Measurements from ENCODE around the gene CRYM. TPM values are rescaled to one million over a fixed set of nuclear protein-coding genes. Genes with fewer than 3 reads are reported as not detected.
A peak's percentile ranks its signal among the peaks of the same experiment; 100 is the strongest.

Gene CRYM
- total RNA-seq, 1 donor from 2014 or later: 4.2 TPM

DNA sequence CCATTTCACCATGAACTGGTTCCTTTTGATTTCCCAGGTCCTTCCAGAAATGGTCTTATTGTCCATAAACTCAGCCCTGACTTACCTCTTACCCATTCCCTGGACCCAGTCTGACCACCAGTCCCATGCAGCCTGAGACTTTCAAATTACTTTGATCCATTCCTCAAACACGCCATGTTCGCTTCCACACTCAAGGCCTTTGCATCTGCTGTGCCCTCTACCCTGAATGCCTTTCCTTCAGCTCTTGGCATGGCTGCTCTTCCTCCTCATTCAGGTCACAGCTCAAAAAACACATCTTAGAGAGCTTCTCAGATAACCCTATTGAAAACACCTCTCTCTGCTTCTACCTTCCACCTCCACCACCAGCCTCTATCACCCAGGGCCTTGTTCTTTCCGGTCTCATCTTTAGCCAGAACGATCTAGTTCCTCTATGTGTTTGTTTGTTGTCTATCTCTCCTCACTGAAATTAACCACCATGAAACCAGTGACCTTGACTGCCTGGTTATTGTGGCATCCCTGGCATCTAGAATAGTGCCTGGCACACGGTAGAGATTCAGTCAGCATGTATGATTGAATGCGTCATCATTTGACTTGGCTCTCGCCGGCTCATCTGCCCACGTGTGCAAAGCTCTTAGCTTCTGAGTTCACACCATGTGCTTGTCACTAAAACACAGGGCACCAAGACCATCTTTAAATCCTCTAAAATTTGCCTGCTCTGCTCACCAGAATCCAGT lies 12.8 kb downstream of the CRYM start:
- peaks cover 41% of the 10 kb centered on the region for H3K4me1 Mint-ChIP-seq
- no peak overlapping the region for H3K27ac Mint-ChIP-seq
- no peaks in the 10 kb centered on the region for H3K9me3 Mint-ChIP-seq
- TF ChIP-seq, protein P1, sequence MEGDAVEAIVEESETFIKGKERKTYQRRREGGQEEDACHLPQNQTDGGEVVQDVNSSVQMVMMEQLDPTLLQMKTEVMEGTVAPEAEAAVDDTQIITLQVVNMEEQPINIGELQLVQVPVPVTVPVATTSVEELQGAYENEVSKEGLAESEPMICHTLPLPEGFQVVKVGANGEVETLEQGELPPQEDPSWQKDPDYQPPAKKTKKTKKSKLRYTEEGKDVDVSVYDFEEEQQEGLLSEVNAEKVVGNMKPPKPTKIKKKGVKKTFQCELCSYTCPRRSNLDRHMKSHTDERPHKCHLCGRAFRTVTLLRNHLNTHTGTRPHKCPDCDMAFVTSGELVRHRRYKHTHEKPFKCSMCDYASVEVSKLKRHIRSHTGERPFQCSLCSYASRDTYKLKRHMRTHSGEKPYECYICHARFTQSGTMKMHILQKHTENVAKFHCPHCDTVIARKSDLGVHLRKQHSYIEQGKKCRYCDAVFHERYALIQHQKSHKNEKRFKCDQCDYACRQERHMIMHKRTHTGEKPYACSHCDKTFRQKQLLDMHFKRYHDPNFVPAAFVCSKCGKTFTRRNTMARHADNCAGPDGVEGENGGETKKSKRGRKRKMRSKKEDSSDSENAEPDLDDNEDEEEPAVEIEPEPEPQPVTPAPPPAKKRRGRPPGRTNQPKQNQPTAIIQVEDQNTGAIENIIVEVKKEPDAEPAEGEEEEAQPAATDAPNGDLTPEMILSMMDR (IDR thresholded peaks at IDR 0.05): no peak
- H3K27me3 Mint-ChIP-seq: peaks cover 7% of the 10 kb centered on the region
- no peaks in the 10 kb centered on the region for H3K36me3 Mint-ChIP-seq (ENCODE audit: low read depth)
- no peak overlapping the region for H3K4me3 Mint-ChIP-seq
- ChIA-PET CTCF (interaction anchor here (0.6 to 1.7 kb wide), 4 partner anchors 11 to 104 kb away, joined by 3 to 8 read pairs (median 3); no protein-coding TSS in a partner anchor), POLR2A (interaction anchor here (0.7 kb wide), 1 partner anchor 11 kb away, joined by 4 read pairs; no protein-coding TSS in a partner anchor)
- DNase-seq: no peak
- ATAC-seq (ENCODE audit: low read depth): no peak
- intact Hi-C loops (cut with micrococcal nuclease): loop anchor here (2.0 kb wide), 1 partner anchor 14 kb away; the partner anchor contains the start of gene CRYM

DNA sequence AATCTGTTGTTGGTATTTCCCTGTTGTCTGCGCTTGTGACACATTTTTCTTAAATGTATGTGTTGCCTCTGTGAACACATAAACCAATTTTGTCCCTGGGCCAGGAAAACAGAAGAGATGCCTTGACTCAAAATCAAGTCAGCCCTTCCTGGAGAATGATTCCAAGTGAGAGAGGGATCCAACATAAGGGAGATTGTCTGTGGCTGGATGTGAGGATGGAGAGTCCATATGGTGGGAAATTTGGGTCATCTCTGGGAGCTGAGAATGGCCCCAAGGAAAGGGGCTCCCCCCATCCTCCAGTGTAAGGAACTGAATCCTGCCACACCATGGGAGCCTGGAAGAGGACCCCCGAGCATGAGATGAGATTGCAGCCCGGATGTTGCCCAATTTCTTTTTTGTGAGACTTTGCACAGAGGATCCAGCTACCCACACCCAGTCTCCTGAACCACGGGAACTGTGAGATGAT lies 13.5 kb downstream of the CRYM start:
- CTCF ChIA-PET: interaction anchor here (0.6 to 1.7 kb wide), 2 partner anchors 11 to 39 kb away, joined by 3 to 8 read pairs; no protein-coding TSS in a partner anchor
- POLR2A ChIA-PET: interaction anchor here (0.7 to 1.6 kb wide), 2 partner anchors 12 to 13 kb away, joined by 3 to 4 read pairs; partner anchors contain the start of gene CRYM
- no peak for DNase-seq
- Mint-ChIP-seq H3K4me3 (no peak overlapping the region), H3K4me1 (peaks cover 41% of the 10 kb centered on the region), H3K36me3 (ENCODE audit: low read depth) (no peaks in the 10 kb centered on the region), H3K27me3 (peaks cover 9% of the 10 kb centered on the region), H3K27ac (no peak overlapping the region), H3K9me3 (no peaks in the 10 kb centered on the region)
- ATAC-seq (ENCODE audit: low read depth): no peak
- TF ChIP-seq, protein P1 (IDR thresholded peaks at IDR 0.05): no peak
- intact Hi-C loops (cut with micrococcal nuclease): loop anchor here (2.0 to 5.0 kb wide), 2 partner anchors 14 to 42 kb away; partner anchors contain the start of gene CRYM

DNA sequence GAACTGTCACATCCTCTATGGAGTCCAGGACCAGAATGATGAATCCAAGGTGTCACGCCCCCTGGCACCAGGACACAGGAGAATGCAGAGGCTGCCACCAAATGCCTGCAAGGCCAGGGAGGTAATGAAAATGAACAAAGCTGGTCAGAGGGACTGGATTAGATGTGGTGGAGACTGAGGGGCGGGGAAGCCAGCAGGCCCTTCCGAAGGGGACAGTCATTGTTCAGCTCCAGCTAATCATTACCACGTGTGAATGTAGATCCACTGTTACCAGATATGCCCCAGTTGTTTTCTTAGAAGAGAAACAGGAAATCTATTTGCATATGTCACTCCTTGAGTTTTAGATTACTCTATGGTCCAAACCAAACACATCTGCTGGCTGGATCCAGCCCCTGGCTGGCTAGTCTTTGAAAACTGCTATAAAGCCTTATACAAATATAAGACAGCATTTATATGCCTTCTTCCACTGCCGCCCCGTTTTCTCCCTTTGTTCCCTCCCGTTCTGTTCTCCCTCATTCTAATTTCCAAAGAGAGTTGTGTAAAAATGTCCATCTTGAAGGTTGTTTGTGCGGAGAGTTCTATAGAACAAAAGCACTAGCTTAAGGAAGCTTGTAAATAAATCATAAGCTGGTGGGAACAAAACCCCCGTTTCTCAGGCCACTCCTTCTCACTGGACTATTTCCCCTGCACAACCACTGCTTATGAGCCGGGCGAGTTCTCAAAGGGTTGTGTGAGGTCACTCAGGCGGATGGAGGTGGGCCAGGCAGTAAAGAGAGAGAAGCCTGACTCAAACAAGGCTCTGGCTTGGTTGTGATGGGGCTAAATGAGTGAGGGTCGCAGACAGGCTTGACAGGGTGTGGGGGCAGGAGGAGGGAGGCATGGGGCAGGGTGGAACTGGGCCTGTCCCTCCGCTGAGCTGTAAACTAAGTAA lies 14.2 kb downstream of the CRYM start:
- intact Hi-C loops (cut with micrococcal nuclease): loop anchor here (1.0 to 5.0 kb wide), 3 partner anchors 10 to 42 kb away; partner anchors contain the start of gene CRYM
- Mint-ChIP-seq H3K9me3 (no peaks in the 10 kb centered on the region), H3K4me1 (peaks cover 41% of the 10 kb centered on the region), H3K36me3 (ENCODE audit: low read depth) (no peaks in the 10 kb centered on the region), H3K4me3 (peak overlapping the region; percentile 47), H3K27me3 (peaks cover 9% of the 10 kb centered on the region), H3K27ac (peak overlapping the region; percentile 72)
- POLR2A ChIA-PET: interaction anchor here (0.7 to 1.6 kb wide), 2 partner anchors 12 to 14 kb away, joined by 3 to 4 read pairs; partner anchors contain the start of gene CRYM
- ATAC-seq (ENCODE audit: low read depth) (peak; percentile 82), DNase-seq (no peak)
- CTCF ChIA-PET: interaction anchor here (1.7 kb wide), 1 partner anchor 12 kb away, joined by 8 read pairs; no protein-coding TSS in a partner anchor
- TF ChIP-seq, protein P1 (IDR thresholded peaks at IDR 0.05): no peak

DNA sequence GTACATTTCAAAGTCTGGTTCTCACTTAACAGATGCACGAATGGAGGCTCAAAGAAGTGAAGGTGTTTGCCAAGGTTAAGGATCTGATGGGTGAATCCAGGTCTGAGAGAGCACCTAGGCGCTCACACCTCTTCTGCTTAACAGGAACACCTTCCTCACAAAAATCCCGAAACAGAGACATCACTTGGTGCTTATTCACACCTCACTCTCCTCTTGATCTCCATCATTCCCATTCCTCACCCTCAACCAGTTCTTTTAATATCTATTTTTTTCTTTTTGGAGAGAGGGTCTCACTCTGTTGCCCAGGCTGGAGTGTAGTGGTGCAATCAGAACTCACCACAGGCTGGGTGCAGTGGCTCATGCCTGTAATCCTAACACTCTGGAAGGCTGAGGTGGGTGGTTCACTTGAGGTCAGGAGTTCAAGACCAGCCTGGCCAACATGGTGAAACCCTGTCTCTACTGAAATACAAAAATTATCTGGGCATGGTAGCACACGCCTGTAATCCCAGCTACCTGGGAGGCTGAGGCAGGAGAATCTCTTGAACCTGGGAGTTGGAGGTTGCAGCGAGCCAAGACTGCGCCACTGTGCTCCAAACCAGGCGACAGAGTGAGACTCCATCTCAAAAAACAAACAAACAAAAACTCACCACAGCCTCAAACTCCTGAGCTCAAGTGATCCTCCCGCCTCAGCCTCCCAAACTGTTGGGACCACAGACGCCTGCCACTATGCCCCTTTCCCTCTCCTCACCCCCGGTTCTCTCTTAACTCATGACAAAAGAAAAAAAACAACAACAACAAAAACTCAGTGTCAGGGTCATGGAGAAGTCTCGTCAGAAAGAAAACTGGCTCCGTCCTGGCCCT lies 15.1 kb downstream of the CRYM start:
- intact Hi-C loops (cut with micrococcal nuclease): loop anchor here (1.0 to 5.0 kb wide), 2 partner anchors 11 to 41 kb away; no protein-coding TSS in a partner anchor

More for the DNA sequence above, 15.1 kb downstream of the CRYM start:
- CTCF ChIA-PET: no interaction called here
- H3K27ac Mint-ChIP-seq: peak overlapping the region; percentile 72
- no peaks in the 10 kb centered on the region for H3K36me3 Mint-ChIP-seq (ENCODE audit: low read depth)
- DNase-seq: no peak
- POLR2A ChIA-PET: interaction anchor here (1.6 kb wide), 1 partner anchor 15 kb away, joined by 3 read pairs; the partner anchor contains the start of gene CRYM
- H3K9me3 Mint-ChIP-seq: no peaks in the 10 kb centered on the region
- H3K4me3 Mint-ChIP-seq: peak overlapping the region; percentile 47
- TF ChIP-seq, protein P1 (IDR thresholded peaks at IDR 0.05): no peak
- peaks cover 9% of the 10 kb centered on the region for H3K27me3 Mint-ChIP-seq
- ATAC-seq (ENCODE audit: low read depth): no peak
- peaks cover 33% of the 10 kb centered on the region for H3K4me1 Mint-ChIP-seq
